GM18517 (cell line): ENCODE measurements around the gene RPS15.

Source experiments
- ATAC-seq: cut with Tn5 transposase; IDR thresholded peaks from one replicate; pipeline ENCODE4 v1.9.1; 2021; ENCODE audit warnings: mild to moderate bottlenecking, moderate library complexity; ENCODE audit not compliant: unreplicated experiment

RPS15 gene

DNA sequence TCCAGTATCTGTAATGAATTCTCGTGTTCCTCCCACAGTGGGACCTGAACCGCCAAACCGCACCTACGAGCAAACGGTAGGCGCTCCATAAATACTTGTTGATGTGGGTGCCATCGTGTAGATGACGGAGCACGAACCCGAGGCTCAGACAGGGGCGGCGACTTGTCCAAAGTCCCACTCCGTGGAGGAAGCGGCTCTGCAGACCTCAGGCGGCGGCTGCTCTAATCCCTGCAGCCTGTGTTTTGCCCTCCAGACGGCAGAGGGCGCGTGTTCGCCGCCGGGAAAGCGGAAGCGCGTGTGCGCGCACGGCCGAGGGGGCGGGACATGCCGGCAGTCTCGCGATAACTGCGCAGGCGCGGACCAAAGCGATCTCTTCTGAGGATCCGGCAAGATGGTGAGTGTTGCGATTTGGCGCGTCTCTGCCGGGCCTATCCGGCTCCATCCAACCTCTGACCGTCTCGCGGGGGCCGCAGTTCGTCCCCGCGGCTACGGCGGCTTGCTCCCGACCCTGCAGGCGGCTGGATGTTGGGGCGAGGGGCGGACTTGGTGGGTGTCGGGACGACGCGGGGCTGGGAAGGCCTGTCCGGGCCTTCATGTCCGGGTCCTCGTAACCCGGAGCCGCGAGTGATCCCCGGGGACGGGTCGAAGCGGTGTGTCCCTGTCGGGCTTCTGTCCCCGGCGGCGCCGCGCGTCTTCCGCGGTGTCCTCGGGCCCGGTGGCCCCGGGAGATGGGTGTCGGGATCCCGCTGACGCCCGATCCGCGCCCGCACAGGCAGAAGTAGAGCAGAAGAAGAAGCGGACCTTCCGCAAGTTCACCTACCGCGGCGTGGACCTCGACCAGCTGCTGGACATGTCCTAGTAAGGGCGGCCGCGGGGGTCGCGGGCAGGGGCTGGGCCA lies at the start of gene RPS15:
TSS of gene RPS15 (plus strand) at position 362 of the 898 bp plus-strand sequence. CDS start at position 392, 30 bp downstream.
- ATAC-seq, result peak; percentile 85

DNA sequence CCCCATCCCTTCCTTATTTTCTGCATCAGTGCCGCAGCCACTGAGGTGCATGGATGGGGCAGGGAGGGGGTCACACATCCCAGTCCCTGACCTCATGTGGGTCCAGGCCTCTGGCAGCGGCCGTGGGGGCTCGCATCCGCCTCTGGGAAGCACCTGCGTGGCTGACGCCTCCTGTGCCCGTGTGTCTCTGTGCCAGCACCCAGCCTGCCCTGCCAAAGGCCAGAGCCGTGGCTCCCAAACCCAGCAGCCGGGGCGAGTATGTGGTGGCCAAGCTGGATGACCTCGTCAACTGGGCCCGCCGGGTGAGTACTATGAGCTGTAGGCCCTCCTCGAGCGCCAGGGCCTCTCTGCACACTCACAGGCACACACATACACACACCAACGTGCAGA lies 49.6 kb upstream of the RPS15 start:
- no peak for ATAC-seq

DNA sequence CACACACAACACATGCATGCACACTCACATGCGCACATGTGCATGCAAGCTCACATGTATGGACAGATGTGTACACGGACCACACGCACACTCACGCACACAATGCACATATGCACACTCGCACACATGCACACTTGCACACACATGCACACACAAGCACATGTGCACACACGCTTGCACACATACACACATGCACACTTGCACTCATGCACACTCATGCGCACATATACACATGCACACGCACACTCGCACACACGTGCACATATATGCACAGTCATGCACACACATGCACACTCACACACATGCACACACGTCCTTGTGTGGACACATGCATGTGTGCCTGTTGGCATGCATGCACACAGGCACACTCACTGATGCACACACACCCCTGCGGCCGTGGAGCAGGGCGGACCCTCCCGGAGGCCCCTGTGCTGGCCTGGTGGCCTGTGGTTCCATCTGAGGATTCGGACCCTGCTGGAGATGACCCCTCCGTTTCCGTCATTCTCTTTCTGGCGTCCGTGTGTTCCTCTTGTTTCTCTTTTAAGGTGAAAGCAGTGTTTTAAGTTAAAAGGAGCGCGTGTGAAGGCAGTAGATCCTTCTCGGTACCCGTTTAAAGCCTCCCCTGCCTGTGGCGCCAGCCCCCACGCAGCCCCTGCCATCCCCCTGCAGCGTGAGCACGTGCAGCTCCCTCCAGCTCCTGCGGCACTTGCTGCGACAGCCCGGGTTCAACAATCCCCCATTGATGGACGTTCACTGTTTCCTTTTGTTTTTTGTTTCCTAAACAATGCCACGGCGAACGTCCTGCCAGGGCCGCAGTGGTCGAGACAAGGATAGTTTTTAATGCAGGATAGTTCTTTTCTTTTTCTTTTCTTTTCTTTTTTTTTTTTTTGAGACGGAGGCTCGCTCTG lies 48.9 kb upstream of the RPS15 start:
- ATAC-seq, result no peak

DNA sequence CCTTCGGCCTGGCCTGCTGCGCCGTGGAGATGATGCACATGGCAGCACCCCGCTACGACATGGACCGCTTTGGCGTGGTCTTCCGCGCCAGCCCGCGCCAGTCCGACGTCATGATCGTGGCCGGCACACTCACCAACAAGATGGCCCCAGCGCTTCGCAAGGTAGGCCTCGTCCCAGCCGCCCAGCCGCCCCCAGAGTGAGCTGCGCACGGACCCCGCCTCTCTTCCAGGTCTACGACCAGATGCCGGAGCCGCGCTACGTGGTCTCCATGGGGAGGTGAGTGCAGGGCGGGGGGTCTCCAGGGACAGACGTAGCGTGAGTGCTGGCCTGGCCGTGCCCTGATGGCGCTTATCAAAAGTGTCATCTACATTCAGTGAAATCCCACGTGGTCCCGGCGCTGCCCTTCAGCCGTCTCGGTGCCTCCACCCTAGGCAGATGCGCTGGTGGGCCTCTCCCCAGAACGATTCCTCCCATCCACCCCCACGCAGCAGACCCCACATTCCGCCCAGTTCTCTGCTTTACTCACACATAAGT lies 47.2 kb upstream of the RPS15 start:
- ATAC-seq, result no peak

DNA sequence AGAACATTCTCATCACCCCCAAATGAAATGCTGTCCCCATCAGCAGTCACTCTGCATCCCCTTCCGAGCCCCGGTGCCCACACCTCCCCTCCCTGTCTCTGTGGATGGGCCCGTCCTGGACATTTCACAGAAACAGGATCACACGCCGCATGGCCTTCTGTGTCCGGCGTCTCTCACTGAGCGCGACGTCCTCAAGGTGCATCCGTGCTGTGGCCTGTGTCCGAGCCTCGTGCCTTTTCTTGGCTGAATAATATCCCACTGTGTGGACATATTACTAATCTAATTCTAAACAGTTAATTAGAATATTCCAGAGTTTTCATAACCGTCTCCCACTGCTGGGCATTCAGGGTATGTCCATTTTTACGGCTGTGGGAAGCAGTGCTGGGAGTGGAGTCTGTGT lies 45.8 kb upstream of the RPS15 start:
- no peak for ATAC-seq

DNA sequence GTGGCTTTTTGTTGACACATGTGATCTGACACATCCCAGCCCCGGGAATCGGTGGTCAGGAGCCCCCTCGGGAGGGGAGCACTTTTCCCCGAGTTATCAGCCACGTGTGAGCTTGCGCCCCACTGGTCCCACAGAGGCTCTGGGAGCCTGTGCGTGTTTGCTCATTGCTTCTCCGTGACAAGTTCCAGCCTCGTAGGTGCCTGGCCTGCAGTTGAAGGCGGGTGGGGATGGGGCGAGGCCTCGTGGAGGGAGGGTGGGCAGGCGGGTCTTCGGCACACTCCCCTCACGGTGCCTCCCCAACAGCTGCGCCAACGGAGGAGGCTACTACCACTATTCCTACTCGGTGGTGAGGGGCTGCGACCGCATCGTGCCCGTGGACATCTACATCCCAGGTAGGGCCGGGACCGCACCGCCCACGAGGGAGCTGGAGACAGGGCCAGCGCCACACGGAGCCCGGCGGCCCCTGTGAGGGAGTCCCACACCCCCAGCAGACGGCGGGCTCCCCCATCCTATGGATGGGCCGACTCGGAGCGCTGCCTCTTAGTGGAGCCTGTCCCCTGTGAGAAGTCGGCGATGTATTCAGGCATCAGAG lies 45.2 kb upstream of the RPS15 start:
- no peak for ATAC-seq

DNA sequence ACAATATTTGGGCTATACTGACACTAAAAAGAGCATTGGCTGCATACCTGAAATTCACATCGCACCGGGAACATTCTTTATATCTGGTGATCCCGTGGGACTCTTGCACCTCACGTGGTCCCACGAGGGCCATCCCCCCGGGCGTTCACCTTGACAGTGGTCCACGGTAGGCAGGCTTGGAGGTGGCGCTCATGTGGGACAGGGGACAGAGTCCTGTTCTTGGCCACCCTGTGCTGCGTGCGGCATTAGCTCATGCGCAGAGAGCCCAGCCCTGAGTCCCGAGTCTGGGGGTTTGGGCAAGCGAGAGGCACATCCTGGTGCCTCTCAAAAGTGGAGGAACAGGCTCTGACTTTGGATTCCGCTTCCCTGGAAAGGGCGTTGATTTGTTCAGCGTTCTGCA lies 44.4 kb upstream of the RPS15 start:
- no peak for ATAC-seq

DNA sequence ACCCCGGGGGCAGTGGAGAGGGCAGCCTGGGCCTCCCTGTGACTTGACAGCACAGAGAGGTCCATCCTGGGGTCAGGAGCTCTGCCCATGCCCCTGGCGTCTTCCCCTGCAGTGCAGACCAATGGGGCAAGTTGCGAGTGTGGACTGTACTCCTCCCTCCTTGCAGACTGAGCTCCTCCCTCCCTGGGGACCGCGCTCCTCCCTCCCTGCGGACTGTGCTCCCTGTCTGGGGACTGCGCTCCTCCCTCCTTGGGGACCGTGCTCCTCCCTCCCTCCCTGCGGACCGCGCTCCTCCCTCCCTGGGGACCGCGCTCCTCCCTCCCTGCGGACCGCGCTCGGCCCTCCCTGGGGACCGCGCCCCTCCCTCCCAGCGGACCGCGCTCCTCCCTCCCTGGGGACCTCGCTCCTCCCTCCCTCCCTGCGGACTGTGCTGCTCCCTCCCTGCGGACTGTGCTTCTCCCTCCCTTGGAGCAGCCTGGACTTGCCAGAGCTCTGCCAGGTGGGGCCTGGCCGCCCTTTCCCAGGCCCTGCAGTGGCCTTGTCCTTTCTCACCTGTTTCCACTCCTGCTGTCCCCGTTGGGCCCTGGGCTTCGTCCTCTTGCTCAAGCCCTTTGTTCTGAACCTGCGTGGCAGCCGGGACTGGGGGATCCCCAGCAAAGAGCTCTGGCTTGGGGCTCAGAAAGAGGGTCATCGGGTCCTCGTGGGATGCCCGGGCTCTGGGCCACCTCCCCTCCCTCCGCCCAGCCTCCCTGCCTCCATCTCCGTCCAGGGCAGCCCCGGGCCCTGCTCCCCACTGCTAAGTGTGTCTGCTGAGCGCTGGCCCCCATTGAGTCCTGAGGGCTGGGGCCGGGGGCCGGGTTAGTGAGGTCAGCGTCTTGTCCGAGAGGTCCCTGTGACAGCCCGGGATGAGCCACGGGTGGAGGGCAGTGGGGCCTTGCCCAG lies 43.7 kb upstream of the RPS15 start:
- no peak for ATAC-seq

DNA sequence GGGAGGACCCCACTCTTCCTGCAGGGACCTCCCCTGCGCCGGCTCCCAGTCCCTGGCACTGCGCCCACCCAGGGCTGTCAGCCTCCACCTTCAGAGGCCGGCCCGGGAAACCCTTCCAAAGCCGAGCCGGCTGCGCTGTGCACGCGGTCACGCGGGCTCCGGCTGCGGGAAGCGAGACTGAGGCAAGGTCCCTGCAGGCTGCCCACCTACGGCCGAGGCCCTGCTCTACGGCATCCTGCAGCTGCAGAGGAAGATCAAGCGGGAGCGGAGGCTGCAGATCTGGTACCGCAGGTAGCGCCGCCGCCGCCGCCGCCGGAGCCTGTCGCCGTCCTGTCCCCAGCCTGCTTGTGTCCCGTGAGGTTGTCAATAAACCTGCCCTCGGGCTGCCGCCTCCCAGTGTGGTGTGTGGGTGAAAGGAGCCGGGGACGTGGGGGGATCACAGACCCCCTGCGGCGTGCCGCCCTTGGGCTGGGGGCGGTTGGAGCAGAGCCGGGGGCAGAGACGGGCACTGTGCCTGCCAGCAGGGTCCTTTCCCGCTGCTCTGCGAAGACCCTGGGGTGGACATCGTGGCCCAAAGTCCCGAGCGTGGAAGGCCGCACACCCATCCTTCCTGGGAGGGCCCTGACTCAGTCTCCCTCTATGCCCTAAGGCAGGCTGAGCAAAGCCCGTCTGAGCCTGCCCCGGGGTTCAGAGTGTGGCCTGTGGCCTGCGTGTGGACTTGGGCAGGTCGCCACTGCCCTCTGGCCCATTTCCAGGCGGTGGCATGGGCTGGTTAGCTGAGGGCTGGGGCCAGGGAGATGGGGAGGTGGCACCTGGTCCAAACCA lies 42.8 kb upstream of the RPS15 start:
- ATAC-seq, result no peak

DNA sequence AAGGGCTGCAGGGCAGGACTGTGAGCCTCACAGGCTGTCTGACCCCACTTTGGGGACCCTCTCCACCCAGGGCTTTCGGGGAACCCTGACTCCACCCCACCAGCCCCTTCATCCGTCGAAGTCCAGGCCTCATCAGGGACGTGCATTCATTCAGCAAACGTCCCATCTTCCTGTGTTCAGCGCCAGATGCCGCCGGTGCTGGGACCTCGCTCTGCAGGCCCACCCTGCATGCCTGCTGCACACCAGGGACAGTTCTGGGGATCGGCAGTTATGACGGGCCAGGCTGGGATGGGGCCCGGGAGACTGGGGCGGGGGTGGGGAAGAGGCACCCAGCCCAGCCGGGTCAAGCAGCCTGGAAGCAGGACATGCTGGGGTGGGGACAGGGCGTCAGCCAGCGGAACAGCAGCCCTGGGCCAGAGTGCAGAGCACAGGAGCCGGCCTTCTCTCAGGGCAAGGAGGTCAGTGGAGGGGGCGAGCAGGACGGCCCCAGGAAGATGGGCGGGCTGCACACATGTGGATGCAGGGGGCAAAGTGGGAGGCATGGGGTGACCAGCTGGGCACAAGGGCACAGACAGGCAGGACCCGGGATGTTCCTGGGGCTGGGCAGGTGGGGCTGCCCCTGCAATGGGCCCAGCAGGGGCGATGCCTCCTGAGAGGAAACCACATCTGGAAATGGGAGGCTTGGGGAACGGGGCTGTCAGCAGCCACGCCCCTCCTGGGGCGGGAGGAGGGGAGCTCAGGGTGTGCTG lies 42.0 kb upstream of the RPS15 start:
- ATAC-seq, result no peak

DNA sequence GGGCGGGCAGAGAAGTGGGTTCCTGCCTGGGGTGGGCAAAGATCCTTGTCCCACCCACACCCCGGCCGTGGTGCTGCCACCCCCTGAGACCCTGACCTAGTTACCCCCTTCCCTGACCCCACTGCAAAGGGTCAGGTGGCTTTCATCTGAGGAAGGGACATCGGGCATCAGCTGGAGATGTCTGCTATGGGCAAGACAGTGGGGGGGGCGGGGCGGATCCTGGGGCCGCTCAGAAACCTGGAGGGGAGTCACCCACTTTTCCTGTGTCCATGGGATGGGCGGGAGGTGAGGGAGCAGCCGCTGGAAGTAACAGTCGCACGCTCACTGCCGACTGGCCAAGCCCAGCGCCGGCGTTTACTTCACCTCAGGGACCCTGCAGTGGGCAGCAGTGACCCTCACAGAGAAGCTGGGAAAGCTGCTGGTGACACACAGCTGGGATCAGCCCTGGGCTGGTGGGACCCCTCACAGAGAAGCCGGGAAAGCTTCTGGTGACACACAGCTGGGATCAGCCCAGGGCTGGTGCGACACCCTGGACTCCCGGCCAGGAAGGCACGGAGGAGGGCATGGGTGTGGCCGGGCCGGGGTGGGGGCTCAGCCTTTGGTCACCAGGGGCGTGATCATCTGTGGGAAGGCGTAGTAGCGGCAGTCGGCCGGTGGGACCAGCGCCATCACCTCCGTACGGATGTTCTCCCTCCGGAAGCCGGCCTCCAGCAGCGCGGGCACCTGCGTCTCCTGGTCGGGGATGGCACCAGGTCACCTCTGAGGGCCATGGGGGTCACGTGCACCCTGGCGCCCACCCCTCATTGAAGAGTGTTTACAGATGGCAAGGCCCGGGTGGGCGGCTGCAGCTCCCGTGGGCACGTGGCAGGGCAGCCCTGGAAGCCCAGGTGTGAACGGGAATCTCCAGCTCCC lies 41.2 kb upstream of the RPS15 start:
- ATAC-seq, result no peak

DNA sequence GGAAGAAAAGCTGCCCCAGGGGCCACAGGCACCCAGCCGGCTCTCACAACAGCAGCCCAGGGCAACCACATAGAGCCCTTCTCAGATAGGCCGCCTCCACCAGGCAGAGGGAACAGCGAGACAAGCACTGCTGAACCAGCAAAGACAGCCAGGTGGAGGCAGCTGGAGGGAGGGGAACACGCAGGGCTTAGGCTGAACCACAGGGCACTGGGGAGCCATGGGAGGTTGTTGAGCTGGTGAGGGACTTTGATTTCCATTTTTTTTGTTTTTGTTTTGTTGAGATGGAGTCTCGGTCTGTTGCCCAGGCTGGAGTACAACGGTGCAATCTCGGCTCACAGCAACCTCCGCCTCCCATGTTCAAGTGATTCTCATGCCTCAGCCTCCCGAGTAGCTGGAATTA lies 40.4 kb upstream of the RPS15 start:
- no peak for ATAC-seq

DNA sequence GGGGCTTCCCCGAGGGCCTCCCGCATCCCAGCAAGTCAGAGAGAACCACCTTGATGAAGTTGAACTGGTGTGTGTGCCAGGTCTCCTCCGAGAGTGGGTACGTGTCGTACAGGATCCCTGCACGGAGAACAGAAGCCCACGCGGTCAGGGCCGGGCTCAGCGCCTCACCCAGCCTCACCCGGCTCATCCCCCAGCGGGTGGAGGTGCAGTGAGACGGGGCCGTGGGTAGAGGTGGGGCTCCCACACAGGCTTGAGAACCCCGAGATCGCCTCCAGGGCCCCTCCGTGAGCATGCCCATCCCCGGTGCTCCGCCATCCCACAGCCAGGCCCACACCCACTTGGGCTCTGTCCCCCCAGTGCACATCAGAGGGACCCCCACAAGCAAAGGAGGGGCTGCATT lies 39.1 kb upstream of the RPS15 start:
- ATAC-seq, result no peak

DNA sequence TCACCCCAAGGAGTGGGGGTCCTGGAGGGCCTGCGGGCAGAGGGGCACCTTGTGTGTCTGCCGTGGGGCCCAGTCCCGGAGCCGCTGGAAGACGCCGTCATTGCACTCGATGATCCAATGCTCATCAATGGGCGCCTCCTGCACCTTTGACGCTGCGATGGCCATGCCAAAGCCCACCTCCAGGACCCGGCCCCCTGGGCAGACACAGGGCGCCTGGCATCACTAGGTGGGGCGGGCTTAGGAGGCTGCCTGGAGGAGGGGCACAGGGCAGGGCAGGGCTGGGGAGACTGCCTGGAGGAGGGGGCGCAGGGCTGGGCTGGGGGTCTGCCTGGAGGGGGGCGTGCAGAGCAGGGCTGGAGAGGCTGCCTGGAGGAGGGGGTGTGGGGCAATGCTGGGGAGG lies 38.5 kb upstream of the RPS15 start:
- no peak for ATAC-seq

DNA sequence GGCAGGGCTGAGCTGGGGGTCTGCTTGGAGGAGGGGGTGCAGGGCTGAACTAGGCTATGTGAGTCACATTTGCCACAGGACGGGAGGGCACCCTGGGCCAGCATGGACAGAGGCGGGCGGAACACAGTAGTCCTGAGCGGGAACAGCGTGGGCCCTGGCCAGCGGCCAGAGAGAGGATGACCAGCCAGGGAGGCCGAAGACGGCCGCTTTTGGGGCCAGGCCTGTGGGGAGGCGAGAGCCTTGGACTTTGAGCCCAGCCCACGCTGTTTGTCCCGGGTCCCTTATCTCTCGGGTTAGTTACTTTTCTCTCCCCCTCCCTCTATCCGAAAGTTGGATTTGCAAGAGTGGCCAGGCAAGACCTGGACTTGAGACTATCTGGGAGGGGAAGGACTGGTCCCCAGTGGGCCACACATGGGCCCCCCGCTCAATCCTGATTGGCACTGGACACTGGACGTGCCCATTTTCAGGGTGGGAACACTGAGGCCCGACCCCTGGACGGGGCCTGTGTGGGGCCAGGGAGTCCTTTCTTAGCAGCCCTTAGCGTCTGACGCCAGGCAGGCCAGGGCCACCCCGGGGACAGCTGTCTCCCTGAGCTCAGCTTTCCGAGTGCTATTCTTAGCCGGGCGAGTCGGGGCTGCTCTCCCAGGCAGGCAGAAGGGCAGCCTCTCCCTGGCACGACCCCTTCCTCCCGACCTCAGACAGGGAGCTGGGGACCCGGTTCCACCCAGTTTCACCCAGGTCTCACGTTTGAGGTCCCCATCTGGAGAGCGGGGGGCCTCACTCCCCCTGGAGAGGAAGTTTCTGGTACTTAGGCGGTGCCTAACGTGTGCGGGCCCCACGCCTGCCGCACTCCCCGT lies 37.7 kb upstream of the RPS15 start:
- ATAC-seq, result no peak

DNA sequence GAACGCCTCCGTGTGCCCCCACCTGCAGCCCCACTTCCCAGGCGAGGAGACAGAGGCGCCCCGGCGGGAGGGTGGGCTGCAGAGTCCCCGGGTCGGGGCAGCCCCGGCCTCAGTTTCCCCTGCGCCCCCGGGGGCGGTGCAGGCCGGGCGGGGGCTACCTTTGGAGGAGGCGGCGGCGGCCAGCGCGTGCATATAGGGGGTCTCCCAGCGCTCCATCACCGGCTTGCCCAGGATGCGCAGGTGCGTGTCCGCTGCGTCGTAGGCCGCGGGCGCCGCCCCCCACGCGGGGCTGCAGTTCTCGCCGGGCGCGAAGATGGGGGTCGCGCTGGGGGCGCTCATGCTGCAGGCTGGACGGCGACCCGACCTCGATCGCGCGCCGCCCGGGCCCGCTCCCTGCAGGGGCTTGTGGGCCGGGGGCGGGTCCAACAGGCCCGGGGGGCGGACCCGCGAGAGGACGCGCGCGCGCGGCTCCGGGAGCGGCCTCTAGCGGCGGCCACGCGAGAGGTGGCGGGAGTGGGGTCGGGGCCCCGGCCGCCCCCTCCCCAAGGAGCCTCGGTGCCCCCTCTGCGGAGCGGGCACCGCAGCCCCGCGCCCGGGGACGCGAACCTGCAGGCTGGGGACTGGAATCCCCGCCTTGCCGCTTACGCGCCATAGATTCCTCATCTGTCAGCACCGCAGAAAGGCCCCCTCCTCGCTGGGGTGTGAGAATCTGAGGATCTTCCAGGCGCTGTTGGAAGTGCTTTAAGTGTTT lies 36.9 kb upstream of the RPS15 start, which contains the start of gene GAMT:
TSS of gene GAMT (minus strand) at position 405 of the 751 bp plus-strand sequence. CDS start at position 339, 66 bp downstream.
- ATAC-seq, result no peak
